ENCODE results near the gene HTR3B.

The HTR3B gene

GRCh38 chr11:113960702-113961330, 56.2 kb downstream of the HTR3B start:
- Histone ChIP-seq H3K4me1 (ENCODE audit: control insufficient read depth in 1 of 2, insufficient read depth in 1 of 2, low read depth in 1 of 2, low read length in 1 of 2) (peaks cover 19 to 22% of the 10 kb centered on the region in 2 experiments), H3K36me3 (no peaks in the 10 kb centered on the region), H3K27ac (peak overlapping the region; percentile 49), H3K4me3 (ENCODE audit: low read depth in 1 of 2, low read length in 1 of 2) (no peak overlapping the region), H3K9me3 (no peaks in the 10 kb centered on the region), H3K27me3 (no peaks in the 10 kb centered on the region)
- TF ChIP-seq CTCF (IDR thresholded peaks at IDR 0.05): no peak

- Histone ChIP-seq H3K36me3 (no peaks in the 10 kb centered on the region), H3K27ac (no peak overlapping the region), H3K27me3 (no peaks in the 10 kb centered on the region), H3K9me3 (no peaks in the 10 kb centered on the region), H3K4me3 (ENCODE audit: low read depth in 1 of 2, low read length in 1 of 2) (no peak overlapping the region), H3K4me1 (ENCODE audit: control insufficient read depth in 1 of 2, insufficient read depth in 1 of 2, low read depth in 1 of 2, low read length in 1 of 2) (no peaks in the 10 kb centered on the region)
- no peak for TF ChIP-seq CTCF (IDR thresholded peaks at IDR 0.05)
These were observed 62.8 kb downstream of the HTR3B start for GRCh38 chr11:113967361-113967760.

GRCh38 chr11:113971506-113972195, 67.1 kb downstream of the HTR3B start:
- H3K4me1 ChIP-seq (ENCODE audit: control insufficient read depth in 1 of 2, insufficient read depth in 1 of 2, low read depth in 1 of 2, low read length in 1 of 2): peaks cover 5 to 6% of the 10 kb centered on the region in 2 experiments
- H3K36me3 ChIP-seq: no peaks in the 10 kb centered on the region
- H3K27me3 ChIP-seq: no peaks in the 10 kb centered on the region
- H3K4me3 ChIP-seq (ENCODE audit: low read depth in 1 of 2, low read length in 1 of 2): no peak overlapping the region
- no peak overlapping the region for H3K27ac ChIP-seq
- no peaks in the 10 kb centered on the region for H3K9me3 ChIP-seq
- no peak for TF ChIP-seq CTCF (IDR thresholded peaks at IDR 0.05)

- no peak for TF ChIP-seq CTCF (IDR thresholded peaks at IDR 0.05)
- Histone ChIP-seq H3K36me3 (no peaks in the 10 kb centered on the region), H3K27ac (no peak within 1 kb of the TSS), H3K9me3 (no peaks in the 10 kb centered on the region), H3K4me1 (ENCODE audit: control insufficient read depth in 1 of 2, insufficient read depth in 1 of 2, low read depth in 1 of 2, low read length in 1 of 2) (peaks cover 12 to 20% of the 10 kb centered on the region in 2 experiments), H3K4me3 (ENCODE audit: low read depth in 1 of 2, low read length in 1 of 2) (no peak within 1 kb of the TSS), H3K27me3 (peaks cover 4% of the 10 kb centered on the region)
These were observed 70.3 kb downstream of the HTR3B start, which contains the start of gene HTR3A for GRCh38 chr11:113974741-113975470. Gene HTR3A, plus strand, starts transcription at chr11:113975108. Its CDS starts 218 bp downstream, at chr11:113975326.

GRCh38 chr11:113977071-113977490, 72.5 kb downstream of the HTR3B start:
- peaks cover 12 to 29% of the 10 kb centered on the region in 2 experiments for H3K4me1 ChIP-seq (ENCODE audit: control insufficient read depth in 1 of 2, insufficient read depth in 1 of 2, low read depth in 1 of 2, low read length in 1 of 2)
- H3K9me3 ChIP-seq: no peaks in the 10 kb centered on the region
- TF ChIP-seq CTCF (IDR thresholded peaks at IDR 0.05): no peak
- H3K27ac ChIP-seq: peak overlapping the region; percentile 48
- peaks cover 4% of the 10 kb centered on the region for H3K27me3 ChIP-seq
- H3K4me3 ChIP-seq (ENCODE audit: low read depth in 1 of 2, low read length in 1 of 2): no peak overlapping the region
- H3K36me3 ChIP-seq: no peaks in the 10 kb centered on the region
